PC-9 (cell line): ENCODE data around the gene LRCOL1. TPM values are rescaled to one million over a fixed set of nuclear protein-coding genes. Genes with fewer than 3 reads are reported as not detected.

Source experiments
- BruUV-seq: library from RNA; stranded (reverse); fragments of 400-500 nt; replicated peaks from 2 replicates; lab custom pipeline; 2021; lab: Mats Ljungman, UMichigan
- CTCF ChIA-PET: fragments of 300-600 bp; sonication (Branson Sonifier 250); formaldehyde crosslinking; loops from one replicate; lab custom pipeline; 2022; ENCODE audit warnings: antibody characterized with exemption; lab: Charles Lee
- POLR2A ChIA-PET: fragments of 300-600 bp; sonication (Branson Sonifier 250); formaldehyde crosslinking; loops from one replicate; lab custom pipeline; 2022; ENCODE audit warnings: antibody characterized with exemption; ENCODE audit not compliant: unreplicated experiment; lab: Charles Lee
- DNase-seq, 2 experiments: peaks; one replicate each; pipeline versions ENCODE4 v3.0.0 to v3.0.0-alpha.2; 2015 to 2022; ENCODE audit warnings: mixed read lengths in 1 of 2
- H2AFZ ChIP-seq: fragments of 200-600 bp; sonication (generic); 2 replicates; pipeline ENCODE4 v1.8.1; 2017; ENCODE audit warnings: antibody characterized with exemption
- H3F3A ChIP-seq: fragments of 200-600 bp; sonication (generic); 2 replicates; pipeline ENCODE4 v1.8.1; 2017; ENCODE audit warnings: antibody characterized with exemption, mild to moderate bottlenecking, low read depth; ENCODE audit not compliant: insufficient read depth
- H3K27ac ChIP-seq: fragments of 200-600 bp; sonication (generic); 2 replicates; pipeline ENCODE4 v1.6.1; 2016; ENCODE audit warnings: mixed run types
- H3K27me3 ChIP-seq: fragments of 200-600 bp; sonication (generic); 2 replicates; pipeline ENCODE4 v1.6.1; 2016; ENCODE audit warnings: low read depth, mixed run types; ENCODE audit not compliant: insufficient read depth
- H3K36me3 ChIP-seq: fragments of 200-600 bp; sonication (generic); 2 replicates; pipeline ENCODE4 v1.6.1; 2016; ENCODE audit warnings: low read depth, mixed run types
- H3K4me1 ChIP-seq: fragments of 200-600 bp; sonication (generic); replicated peaks from 2 replicates; pipeline ENCODE4 v1.6.1; 2016; ENCODE audit warnings: mixed run types; ENCODE audit not compliant: insufficient read depth
- H3K4me2 ChIP-seq: fragments of 200-600 bp; sonication (generic); 2 replicates; pipeline ENCODE4 v1.6.1; 2017; ENCODE audit warnings: mixed run types
- H3K4me3 ChIP-seq: fragments of 200-600 bp; sonication (generic); 2 replicates; pipeline ENCODE4 v1.6.1; 2016; ENCODE audit warnings: mixed run types
- H3K79me2 ChIP-seq: fragments of 200-600 bp; sonication (generic); 2 replicates; pipeline ENCODE4 v1.6.1; 2017; ENCODE audit warnings: low read depth, mixed run types
- H3K9me2 ChIP-seq: fragments of 200-600 bp; sonication (generic); 2 replicates; pipeline ENCODE4 v1.8.1; 2017; ENCODE audit warnings: mild to moderate bottlenecking; ENCODE audit not compliant: insufficient read depth
- H3K9me3 ChIP-seq: fragments of 200-600 bp; sonication (generic); 2 replicates; pipeline ENCODE4 v1.8.1; 2016; ENCODE audit warnings: low read depth; ENCODE audit not compliant: insufficient read depth
- H4K20me1 ChIP-seq: fragments of 200-600 bp; sonication (generic); 2 replicates; pipeline ENCODE4 v1.8.1; 2017; ENCODE audit not compliant: insufficient read depth
- EZH2 ChIP-seq: fragments of 200-600 bp; sonication (generic); IDR thresholded peaks from 2 replicates; pipeline ENCODE4 v1.8.0; 2017; ENCODE audit warnings: antibody characterized with exemption, low read depth
- intact Hi-C: fragments of 100-400 bp; cut with micrococcal nuclease; formaldehyde crosslinking; loops from one replicate; pipeline ENCODE4 v1.10.0; 2022; ENCODE audit not compliant: unreplicated experiment
- total RNA-seq: library from RNA; stranded (reverse); gene quantifications from 2 replicates; pipeline ENCODE4 v1.2.3, GENCODE V29; 2021
- TF ChIP-seq, protein P1 (sequence below): fragments of 200-600 bp; sonication (generic); conservative IDR thresholded peaks from 2 replicates; pipeline ENCODE4 v1.6.1; 2017; ENCODE audit warnings: mixed run types, antibody characterized with exemption, mild to moderate bottlenecking, moderate library complexity

Gene LRCOL1
- total RNA-seq, 1 experiment from 2014 or later: not detected

DNA sequence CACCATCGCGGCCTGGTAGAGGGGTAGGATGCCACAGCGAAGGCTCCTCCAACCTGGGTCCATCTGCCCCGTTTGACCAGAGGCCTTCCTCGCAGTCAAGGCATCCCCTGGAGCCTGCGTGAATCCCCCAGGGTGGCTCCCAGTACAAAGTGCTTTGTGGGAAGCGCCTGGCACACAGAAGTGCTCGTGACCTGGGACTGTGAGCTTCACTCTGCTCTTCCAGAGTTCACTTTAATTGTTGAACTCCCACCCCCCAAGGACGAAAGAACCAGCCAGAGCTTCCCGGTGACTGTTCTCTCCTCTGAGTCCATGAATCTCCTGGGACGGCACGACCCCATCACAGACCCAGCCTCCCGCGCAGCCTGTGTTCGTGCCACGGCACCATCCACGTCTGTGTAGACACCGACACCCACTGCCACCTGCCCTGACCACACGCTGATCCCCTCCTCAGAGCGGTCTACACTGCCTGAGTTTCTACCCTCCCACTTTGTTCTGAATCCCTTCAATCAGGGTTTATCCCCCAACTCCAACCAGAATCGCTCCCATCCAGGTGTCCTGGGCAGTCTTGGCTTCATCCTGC lies 24.1 kb upstream of the LRCOL1 start:
- CTCF ChIA-PET: no interaction called here
- BruUV-seq: no TSS peak
- no peaks in the 10 kb centered on the region for H3K9me2 ChIP-seq
- no peak overlapping the region for H3K4me3 ChIP-seq
- H3K4me2 ChIP-seq: no peak overlapping the region
- no peaks in the 10 kb centered on the region for H3K79me2 ChIP-seq
- intact Hi-C loops: no loop called here
- H4K20me1 ChIP-seq: no peaks in the 10 kb centered on the region
- H3F3A ChIP-seq: no peaks in the 10 kb centered on the region; the same call in 1 of the 2 replicates
- peaks cover 12% of the 10 kb centered on the region for H3K36me3 ChIP-seq
- POLR2A ChIA-PET: no interaction called here
- no peaks in the 10 kb centered on the region for H3K9me3 ChIP-seq
- no peaks in the 10 kb centered on the region for H3K4me1 ChIP-seq
- H3K27me3 ChIP-seq: no peaks in the 10 kb centered on the region
- no peak overlapping the region for H3K27ac ChIP-seq
- no peak for DNase-seq
- H2AFZ ChIP-seq: no peak overlapping the region
- TF ChIP-seq, protein P1, sequence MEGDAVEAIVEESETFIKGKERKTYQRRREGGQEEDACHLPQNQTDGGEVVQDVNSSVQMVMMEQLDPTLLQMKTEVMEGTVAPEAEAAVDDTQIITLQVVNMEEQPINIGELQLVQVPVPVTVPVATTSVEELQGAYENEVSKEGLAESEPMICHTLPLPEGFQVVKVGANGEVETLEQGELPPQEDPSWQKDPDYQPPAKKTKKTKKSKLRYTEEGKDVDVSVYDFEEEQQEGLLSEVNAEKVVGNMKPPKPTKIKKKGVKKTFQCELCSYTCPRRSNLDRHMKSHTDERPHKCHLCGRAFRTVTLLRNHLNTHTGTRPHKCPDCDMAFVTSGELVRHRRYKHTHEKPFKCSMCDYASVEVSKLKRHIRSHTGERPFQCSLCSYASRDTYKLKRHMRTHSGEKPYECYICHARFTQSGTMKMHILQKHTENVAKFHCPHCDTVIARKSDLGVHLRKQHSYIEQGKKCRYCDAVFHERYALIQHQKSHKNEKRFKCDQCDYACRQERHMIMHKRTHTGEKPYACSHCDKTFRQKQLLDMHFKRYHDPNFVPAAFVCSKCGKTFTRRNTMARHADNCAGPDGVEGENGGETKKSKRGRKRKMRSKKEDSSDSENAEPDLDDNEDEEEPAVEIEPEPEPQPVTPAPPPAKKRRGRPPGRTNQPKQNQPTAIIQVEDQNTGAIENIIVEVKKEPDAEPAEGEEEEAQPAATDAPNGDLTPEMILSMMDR: no peak
- no peak for TF ChIP-seq EZH2

DNA sequence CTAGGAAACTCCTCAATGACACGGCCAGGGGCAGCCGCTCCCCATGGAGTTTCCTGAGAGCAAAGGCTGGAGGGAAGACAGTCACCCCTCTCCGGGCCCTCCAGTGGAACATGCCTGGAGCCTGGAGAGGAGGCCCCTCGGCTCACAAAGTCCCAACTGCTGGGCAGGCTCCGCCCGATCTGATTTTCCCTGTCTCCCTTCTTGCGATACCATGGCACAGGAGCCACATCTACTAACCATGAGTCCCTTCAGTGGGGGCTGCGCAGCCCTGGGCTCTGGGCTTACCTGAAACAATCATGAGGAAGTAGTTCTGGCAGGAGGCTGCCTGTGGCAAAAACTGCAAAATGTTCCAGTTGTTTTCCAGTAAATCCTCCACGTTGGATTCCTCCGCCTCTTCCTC lies 23.5 kb upstream of the LRCOL1 start:
- Histone ChIP-seq H3K79me2 (no peaks in the 10 kb centered on the region), H3K36me3 (peaks cover 12% of the 10 kb centered on the region), H3K27me3 (no peaks in the 10 kb centered on the region), H4K20me1 (no peaks in the 10 kb centered on the region), H3K27ac (no peak overlapping the region), H2AFZ (no peak overlapping the region), H3K4me2 (no peak overlapping the region), H3K4me3 (no peak overlapping the region), H3K9me2 (no peaks in the 10 kb centered on the region), H3K4me1 (no peaks in the 10 kb centered on the region), H3K9me3 (no peaks in the 10 kb centered on the region), H3F3A (no peaks in the 10 kb centered on the region; the same call in 1 of the 2 replicates)
- no peak for DNase-seq
- intact Hi-C loops: no loop called here
- BruUV-seq: no TSS peak
- no peak for TF ChIP-seq EZH2
- TF ChIP-seq, protein P1: no peak
- ChIA-PET CTCF (no interaction called here), POLR2A (no interaction called here)

DNA sequence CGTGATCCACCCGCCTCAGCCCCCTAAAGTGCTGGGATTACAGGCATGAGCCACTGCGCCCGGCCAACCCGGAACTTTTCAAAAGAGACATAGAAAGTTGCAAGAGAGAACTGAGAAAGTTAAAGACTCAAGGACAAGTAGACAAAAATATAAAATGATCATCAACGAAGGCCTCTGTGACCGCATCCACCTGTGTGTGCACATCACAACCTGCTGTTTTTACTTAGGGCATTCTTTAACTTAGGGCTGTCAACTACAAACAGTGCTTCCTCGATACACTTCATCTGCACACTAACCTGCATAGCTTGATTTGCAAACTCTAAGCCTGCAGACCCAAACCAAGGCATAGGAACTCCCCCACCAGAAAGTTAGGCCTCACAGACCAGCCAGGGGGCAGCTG lies 23.0 kb upstream of the LRCOL1 start:
- Histone ChIP-seq H3K27me3 (no peaks in the 10 kb centered on the region), H3K27ac (no peak overlapping the region), H3K4me3 (no peak overlapping the region), H3K4me2 (no peak overlapping the region), H4K20me1 (no peaks in the 10 kb centered on the region), H2AFZ (no peak overlapping the region), H3K4me1 (no peaks in the 10 kb centered on the region), H3K79me2 (no peaks in the 10 kb centered on the region), H3K9me2 (no peaks in the 10 kb centered on the region), H3F3A (no peaks in the 10 kb centered on the region; the same call in 1 of the 2 replicates), H3K9me3 (no peaks in the 10 kb centered on the region), H3K36me3 (peaks cover 12% of the 10 kb centered on the region)
- ChIA-PET POLR2A (no interaction called here), CTCF (no interaction called here)
- TF ChIP-seq, protein P1: no peak
- no peak for TF ChIP-seq EZH2
- DNase-seq: no peak
- BruUV-seq: no TSS peak
- intact Hi-C loops: no loop called here
